Bone marrow (tissue), 2 donors: ENCODE results near the gene COMMD9.

Experiments used
- DNase-seq, 2 donors: peaks; one replicate each; lab custom pipeline; 2025; lab: John Stamatoyannopoulos, UW

Gene COMMD9

GRCh38 chr11:36296884-36297543 is 7.8 kb upstream of the COMMD9 start:
- DNase-seq, result no peak

GRCh38 chr11:36295926-36296325 is 6.7 kb upstream of the COMMD9 start, which contains the start of gene PRR5L:
Gene PRR5L, plus strand, starts transcription at chr11:36296288. Its CDS starts 104,834 bp downstream, at chr11:36401122.
- DNase-seq, result no peak

- DNase-seq, result peak in 1 of 2 donors; percentile 69
These were observed 3.1 kb upstream of the COMMD9 start for GRCh38 chr11:36292311-36292722.

- peak in 1 of 2 donors; percentile 25 for DNase-seq
These were observed 590 bp downstream of the COMMD9 start for GRCh38 chr11:36288442-36289225.

- DNase-seq, result no peak
These were observed 6.3 kb downstream of the COMMD9 start for GRCh38 chr11:36282926-36283325.

- DNase-seq, result no peak
These were observed 7.4 kb downstream of the COMMD9 start for GRCh38 chr11:36281850-36282249.

GRCh38 chr11:36280531-36280930 is 8.7 kb downstream of the COMMD9 start:
- DNase-seq, result no peak

GRCh38 chr11:36278531-36279282 is 10.5 kb downstream of the COMMD9 start:
- DNase-seq, result no peak

GRCh38 chr11:36274414-36274813 is 14.8 kb downstream of the COMMD9 start:
- DNase-seq, result no peak

- no peak for DNase-seq
These were observed 16.1 kb downstream of the COMMD9 start for GRCh38 chr11:36273110-36273509.

GRCh38 chr11:36271794-36272407 is 17.3 kb downstream of the COMMD9 start:
- DNase-seq, result no peak

GRCh38 chr11:36270701-36271100 is 18.5 kb downstream of the COMMD9 start:
- DNase-seq, result no peak

- no peak for DNase-seq
These were observed 20.8 kb downstream of the COMMD9 start for GRCh38 chr11:36268337-36268985.

GRCh38 chr11:36266767-36267166 is 22.5 kb downstream of the COMMD9 start:
- DNase-seq, result no peak

GRCh38 chr11:36265793-36266628 is 23.2 kb downstream of the COMMD9 start:
- peak; percentile 20 to 26 for DNase-seq

- no peak for DNase-seq
These were observed 24.3 kb downstream of the COMMD9 start for GRCh38 chr11:36264973-36265344.

- DNase-seq, result no peak
These were observed 24.9 kb downstream of the COMMD9 start for GRCh38 chr11:36264011-36264972.

- no peak for DNase-seq
These were observed 28.1 kb downstream of the COMMD9 start for GRCh38 chr11:36261094-36261493.

- DNase-seq, result peak; percentile 3 to 56
These were observed 30.4 kb downstream of the COMMD9 start for GRCh38 chr11:36258730-36259360.
